GM23338 (cell line): ENCODE measurements around the gene OLFM1. TPM values are rescaled to one million over a fixed set of nuclear protein-coding genes. Genes with fewer than 3 reads are reported as not detected.

ENCODE experiments used
- ATAC-seq: fragments of 200-7000 bp; cut with Tn5 transposase; 3 replicates; pipeline ENCODE4 v1.9.1; 2020
- DNase-seq: peaks from one replicate; pipeline ENCODE4 v3.0.0-alpha.2; 2015; ENCODE audit warnings: low spot score
- H2AFZ ChIP-seq: fragments of 200-600 bp; sonication (generic); 2 replicates; pipeline ENCODE4 v1.8.0; 2016; ENCODE audit warnings: antibody characterized with exemption, mild to moderate bottlenecking, moderate library complexity
- H3F3A ChIP-seq: fragments of 200-600 bp; sonication (generic); replicated peaks from 2 replicates; pipeline ENCODE4 v1.8.0; 2017; ENCODE audit warnings: antibody characterized with exemption, mixed run types, low read depth
- H3K27ac ChIP-seq: fragments of 200-600 bp; sonication (generic); 2 replicates; pipeline ENCODE4 v1.6.1; 2016; ENCODE audit warnings: low read depth
- H3K27me3 ChIP-seq: fragments of 200-600 bp; sonication (generic); 2 replicates; pipeline ENCODE4 v1.8.0; 2016; ENCODE audit warnings: mild to moderate bottlenecking, mixed run types, moderate library complexity; ENCODE audit not compliant: insufficient read depth
- H3K36me3 ChIP-seq: fragments of 200-600 bp; sonication (generic); 2 replicates; pipeline ENCODE4 v1.8.0; 2016; ENCODE audit warnings: mild to moderate bottlenecking; ENCODE audit not compliant: insufficient read depth
- H3K4me1 ChIP-seq: fragments of 200-600 bp; sonication (generic); 2 replicates; pipeline ENCODE4 v1.8.0; 2016; ENCODE audit warnings: mild to moderate bottlenecking, moderate library complexity; ENCODE audit not compliant: insufficient read depth
- H3K4me2 ChIP-seq: fragments of 200-600 bp; sonication (generic); 2 replicates; pipeline ENCODE4 v1.7.1; 2017; ENCODE audit warnings: mixed run types
- H3K4me3 ChIP-seq: fragments of 200-600 bp; sonication (generic); 2 replicates; pipeline ENCODE4 v1.6.1; 2016; ENCODE audit warnings: mixed run types
- H3K79me2 ChIP-seq: fragments of 200-600 bp; sonication (generic); replicated peaks from 2 replicates; pipeline ENCODE4 v1.8.0; 2017; ENCODE audit warnings: mild to moderate bottlenecking; ENCODE audit not compliant: insufficient read depth
- H3K9me2 ChIP-seq: fragments of 200-600 bp; sonication (generic); 2 replicates; pipeline ENCODE4 v1.8.0; 2017; ENCODE audit not compliant: insufficient read depth
- H4K20me1 ChIP-seq: fragments of 200-600 bp; sonication (generic); replicated peaks from 2 replicates; pipeline ENCODE4 v1.8.0; 2017; ENCODE audit warnings: mild to moderate bottlenecking; ENCODE audit not compliant: insufficient read depth
- H3K27ac Mint-ChIP-seq: 2 replicates; pipeline ENCODE4 v1.8.0; 2020; ENCODE audit warnings: inconsistent platforms, mild to moderate bottlenecking, moderate library complexity, mixed read lengths
- H3K27me3 Mint-ChIP-seq: 3 replicates; pipeline ENCODE4 v1.8.0; 2022; ENCODE audit warnings: low read depth, mild to moderate bottlenecking, moderate library complexity, mixed read lengths, inconsistent platforms; ENCODE audit not compliant: insufficient read depth, poor library complexity
- H3K36me3 Mint-ChIP-seq: 3 replicates; pipeline ENCODE4 v1.8.0; 2021; ENCODE audit warnings: low read depth, mild to moderate bottlenecking, inconsistent platforms, moderate library complexity, mixed read lengths
- H3K4me1 Mint-ChIP-seq: 3 replicates; pipeline ENCODE4 v1.8.0; 2020; ENCODE audit warnings: mild to moderate bottlenecking, inconsistent platforms, mixed read lengths
- H3K4me3 Mint-ChIP-seq: 3 replicates; pipeline ENCODE4 v1.8.0; 2021; ENCODE audit warnings: moderate library complexity, mild to moderate bottlenecking, inconsistent platforms, mixed read lengths
- H3K9me3 Mint-ChIP-seq: 3 replicates; pipeline ENCODE4 v1.8.0; 2020; ENCODE audit warnings: moderate library complexity, mild to moderate bottlenecking, inconsistent platforms, mixed read lengths
- CREB1 ChIP-seq: fragments of 250-450 bp; sonication (Bioruptor Pico); IDR thresholded peaks from 2 replicates; pipeline ENCODE4 v1.5.0; 2020; ENCODE audit warnings: low read depth, mild to moderate bottlenecking, moderate library complexity
- EZH2 ChIP-seq: fragments of 200-600 bp; sonication (generic); IDR thresholded peaks from one replicate; pipeline ENCODE4 v1.8.0; 2017; ENCODE audit warnings: antibody characterized with exemption, mild to moderate bottlenecking, low read depth; ENCODE audit not compliant: unreplicated experiment
- EZH2phosphoT487 ChIP-seq: fragments of 200-600 bp; sonication (generic); IDR thresholded peaks from one replicate; pipeline ENCODE4 v1.8.1; 2018; ENCODE audit warnings: antibody characterized with exemption; ENCODE audit not compliant: unreplicated experiment
- JUNB ChIP-seq: IDR thresholded peaks from one replicate; pipeline ENCODE4 v1.6.1; 2016; ENCODE audit warnings: antibody characterized with exemption; ENCODE audit not compliant: unreplicated experiment
- NANOG ChIP-seq: IDR thresholded peaks from 2 replicates; pipeline ENCODE4 v1.6.1; 2016; ENCODE audit warnings: antibody characterized with exemption, borderline replicate concordance
- POLR2AphosphoS5 ChIP-seq: IDR thresholded peaks from 2 replicates; pipeline ENCODE4 v1.6.1; 2016; ENCODE audit warnings: antibody characterized with exemption, low read depth
- STAT1 ChIP-seq: IDR thresholded peaks from one replicate; pipeline ENCODE4 v1.6.1; 2016; ENCODE audit warnings: antibody characterized with exemption; ENCODE audit not compliant: unreplicated experiment
- ZNF114 ChIP-seq: fragments of 250-450 bp; sonication (Bioruptor Pico); IDR thresholded peaks from 2 replicates; pipeline ENCODE4 v1.5.0; 2020; ENCODE audit warnings: mild to moderate bottlenecking, moderate library complexity
- ZNF331 ChIP-seq: fragments of 250-450 bp; sonication (Bioruptor Pico); IDR thresholded peaks from 2 replicates; pipeline ENCODE4 v1.5.0; 2020; ENCODE audit warnings: low read depth, mild to moderate bottlenecking, moderate library complexity
- polyA plus RNA-seq: library from polyadenylated mRNA; unstranded; fragments of >200 nt; fragmentation: Nextera tagmentation; extraction: Ambion mirVana; gene quantifications from 2 replicates; pipeline ENCODE4 v1.2.1, GENCODE V29; 2016
- total RNA-seq: library from RNA; depleted of rRNA; stranded (reverse); fragments of >200 nt; shearing (Covaris generic); gene quantifications from 2 replicates; pipeline ENCODE4 v1.2.3, GENCODE V29; 2014
- TF ChIP-seq, protein P1 (sequence below), 2 experiments: fragments of 200-600 bp in 1 of 2; sonication (generic) in 1 of 2; conservative IDR thresholded peaks; 2 replicates each; pipeline versions ENCODE4 v1.5.1 to v1.6.1; 2016 to 2017; ENCODE audit warnings: antibody characterized with exemption in 2 of 2, low read depth in 2 of 2, mild to moderate bottlenecking in 2 of 2, moderate library complexity in 1 of 2
- TF ChIP-seq, protein P2 (sequence below): IDR thresholded peaks from 2 replicates; pipeline ENCODE4 v1.6.1; 2016; ENCODE audit warnings: antibody characterized with exemption
- TF ChIP-seq, protein P3 (sequence below): fragments of 250-450 bp; sonication (Bioruptor Pico); IDR thresholded peaks from 2 replicates; pipeline ENCODE4 v1.5.0; 2020; ENCODE audit warnings: mild to moderate bottlenecking, moderate library complexity
- TF ChIP-seq, protein P4 (sequence below): IDR thresholded peaks from one replicate; pipeline ENCODE4 v1.6.1; 2018; ENCODE audit warnings: antibody characterized with exemption; ENCODE audit not compliant: unreplicated experiment

OLFM1 gene
- total and polyA plus RNA-seq, 2 experiments from 2014 or later: 20.6 to 40.1 TPM

DNA sequence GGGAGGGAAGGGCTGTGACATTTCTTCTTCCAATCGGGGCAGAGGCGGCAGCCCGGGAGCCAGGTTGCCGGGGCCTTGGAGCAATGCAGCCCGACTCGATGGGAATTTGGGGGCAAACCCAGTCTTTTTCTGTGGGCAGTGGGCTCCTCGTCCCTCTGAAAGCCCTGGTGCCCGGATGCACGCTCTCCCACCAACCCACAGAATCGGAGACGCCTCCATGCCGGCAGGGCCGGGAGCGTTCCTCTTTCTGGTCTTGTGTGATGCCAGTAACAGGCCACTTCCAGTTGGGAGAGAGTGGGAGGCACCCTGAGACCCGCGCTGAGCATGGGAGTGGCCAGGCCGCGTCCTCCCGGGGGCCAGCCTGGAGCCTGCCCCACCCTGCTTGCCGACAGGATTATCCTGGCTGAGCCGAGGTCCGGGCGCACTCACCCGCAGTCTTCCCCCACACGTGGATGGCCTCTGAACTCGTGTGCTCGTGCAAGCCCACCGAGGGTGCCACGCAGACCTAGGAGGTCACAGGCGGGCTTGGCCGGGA lies 17.8 kb downstream of the OLFM1 start:
- H3K4me2 ChIP-seq: no peak overlapping the region
- H3K4me1 ChIP-seq: peaks cover 9% of the 10 kb centered on the region; the same call in 1 of the 2 replicates
- TF ChIP-seq CREB1 (CRISPR knock-in tag) (no peak), EZH2phosphoT487 (no peak), NANOG (no peak), STAT1 (no peak), EZH2 (no peak), JUNB (no peak), POLR2AphosphoS5 (no peak), ZNF114 (no peak), ZNF331 (CRISPR knock-in tag) (no peak)
- TF ChIP-seq, protein P1, sequence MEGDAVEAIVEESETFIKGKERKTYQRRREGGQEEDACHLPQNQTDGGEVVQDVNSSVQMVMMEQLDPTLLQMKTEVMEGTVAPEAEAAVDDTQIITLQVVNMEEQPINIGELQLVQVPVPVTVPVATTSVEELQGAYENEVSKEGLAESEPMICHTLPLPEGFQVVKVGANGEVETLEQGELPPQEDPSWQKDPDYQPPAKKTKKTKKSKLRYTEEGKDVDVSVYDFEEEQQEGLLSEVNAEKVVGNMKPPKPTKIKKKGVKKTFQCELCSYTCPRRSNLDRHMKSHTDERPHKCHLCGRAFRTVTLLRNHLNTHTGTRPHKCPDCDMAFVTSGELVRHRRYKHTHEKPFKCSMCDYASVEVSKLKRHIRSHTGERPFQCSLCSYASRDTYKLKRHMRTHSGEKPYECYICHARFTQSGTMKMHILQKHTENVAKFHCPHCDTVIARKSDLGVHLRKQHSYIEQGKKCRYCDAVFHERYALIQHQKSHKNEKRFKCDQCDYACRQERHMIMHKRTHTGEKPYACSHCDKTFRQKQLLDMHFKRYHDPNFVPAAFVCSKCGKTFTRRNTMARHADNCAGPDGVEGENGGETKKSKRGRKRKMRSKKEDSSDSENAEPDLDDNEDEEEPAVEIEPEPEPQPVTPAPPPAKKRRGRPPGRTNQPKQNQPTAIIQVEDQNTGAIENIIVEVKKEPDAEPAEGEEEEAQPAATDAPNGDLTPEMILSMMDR (conservative IDR thresholded peaks at IDR 0.05; ENCODE audit: low read depth in 2 of 2): no peak
- TF ChIP-seq, protein P2, sequence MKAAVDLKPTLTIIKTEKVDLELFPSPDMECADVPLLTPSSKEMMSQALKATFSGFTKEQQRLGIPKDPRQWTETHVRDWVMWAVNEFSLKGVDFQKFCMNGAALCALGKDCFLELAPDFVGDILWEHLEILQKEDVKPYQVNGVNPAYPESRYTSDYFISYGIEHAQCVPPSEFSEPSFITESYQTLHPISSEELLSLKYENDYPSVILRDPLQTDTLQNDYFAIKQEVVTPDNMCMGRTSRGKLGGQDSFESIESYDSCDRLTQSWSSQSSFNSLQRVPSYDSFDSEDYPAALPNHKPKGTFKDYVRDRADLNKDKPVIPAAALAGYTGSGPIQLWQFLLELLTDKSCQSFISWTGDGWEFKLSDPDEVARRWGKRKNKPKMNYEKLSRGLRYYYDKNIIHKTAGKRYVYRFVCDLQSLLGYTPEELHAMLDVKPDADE: no peak
- TF ChIP-seq, protein P3, sequence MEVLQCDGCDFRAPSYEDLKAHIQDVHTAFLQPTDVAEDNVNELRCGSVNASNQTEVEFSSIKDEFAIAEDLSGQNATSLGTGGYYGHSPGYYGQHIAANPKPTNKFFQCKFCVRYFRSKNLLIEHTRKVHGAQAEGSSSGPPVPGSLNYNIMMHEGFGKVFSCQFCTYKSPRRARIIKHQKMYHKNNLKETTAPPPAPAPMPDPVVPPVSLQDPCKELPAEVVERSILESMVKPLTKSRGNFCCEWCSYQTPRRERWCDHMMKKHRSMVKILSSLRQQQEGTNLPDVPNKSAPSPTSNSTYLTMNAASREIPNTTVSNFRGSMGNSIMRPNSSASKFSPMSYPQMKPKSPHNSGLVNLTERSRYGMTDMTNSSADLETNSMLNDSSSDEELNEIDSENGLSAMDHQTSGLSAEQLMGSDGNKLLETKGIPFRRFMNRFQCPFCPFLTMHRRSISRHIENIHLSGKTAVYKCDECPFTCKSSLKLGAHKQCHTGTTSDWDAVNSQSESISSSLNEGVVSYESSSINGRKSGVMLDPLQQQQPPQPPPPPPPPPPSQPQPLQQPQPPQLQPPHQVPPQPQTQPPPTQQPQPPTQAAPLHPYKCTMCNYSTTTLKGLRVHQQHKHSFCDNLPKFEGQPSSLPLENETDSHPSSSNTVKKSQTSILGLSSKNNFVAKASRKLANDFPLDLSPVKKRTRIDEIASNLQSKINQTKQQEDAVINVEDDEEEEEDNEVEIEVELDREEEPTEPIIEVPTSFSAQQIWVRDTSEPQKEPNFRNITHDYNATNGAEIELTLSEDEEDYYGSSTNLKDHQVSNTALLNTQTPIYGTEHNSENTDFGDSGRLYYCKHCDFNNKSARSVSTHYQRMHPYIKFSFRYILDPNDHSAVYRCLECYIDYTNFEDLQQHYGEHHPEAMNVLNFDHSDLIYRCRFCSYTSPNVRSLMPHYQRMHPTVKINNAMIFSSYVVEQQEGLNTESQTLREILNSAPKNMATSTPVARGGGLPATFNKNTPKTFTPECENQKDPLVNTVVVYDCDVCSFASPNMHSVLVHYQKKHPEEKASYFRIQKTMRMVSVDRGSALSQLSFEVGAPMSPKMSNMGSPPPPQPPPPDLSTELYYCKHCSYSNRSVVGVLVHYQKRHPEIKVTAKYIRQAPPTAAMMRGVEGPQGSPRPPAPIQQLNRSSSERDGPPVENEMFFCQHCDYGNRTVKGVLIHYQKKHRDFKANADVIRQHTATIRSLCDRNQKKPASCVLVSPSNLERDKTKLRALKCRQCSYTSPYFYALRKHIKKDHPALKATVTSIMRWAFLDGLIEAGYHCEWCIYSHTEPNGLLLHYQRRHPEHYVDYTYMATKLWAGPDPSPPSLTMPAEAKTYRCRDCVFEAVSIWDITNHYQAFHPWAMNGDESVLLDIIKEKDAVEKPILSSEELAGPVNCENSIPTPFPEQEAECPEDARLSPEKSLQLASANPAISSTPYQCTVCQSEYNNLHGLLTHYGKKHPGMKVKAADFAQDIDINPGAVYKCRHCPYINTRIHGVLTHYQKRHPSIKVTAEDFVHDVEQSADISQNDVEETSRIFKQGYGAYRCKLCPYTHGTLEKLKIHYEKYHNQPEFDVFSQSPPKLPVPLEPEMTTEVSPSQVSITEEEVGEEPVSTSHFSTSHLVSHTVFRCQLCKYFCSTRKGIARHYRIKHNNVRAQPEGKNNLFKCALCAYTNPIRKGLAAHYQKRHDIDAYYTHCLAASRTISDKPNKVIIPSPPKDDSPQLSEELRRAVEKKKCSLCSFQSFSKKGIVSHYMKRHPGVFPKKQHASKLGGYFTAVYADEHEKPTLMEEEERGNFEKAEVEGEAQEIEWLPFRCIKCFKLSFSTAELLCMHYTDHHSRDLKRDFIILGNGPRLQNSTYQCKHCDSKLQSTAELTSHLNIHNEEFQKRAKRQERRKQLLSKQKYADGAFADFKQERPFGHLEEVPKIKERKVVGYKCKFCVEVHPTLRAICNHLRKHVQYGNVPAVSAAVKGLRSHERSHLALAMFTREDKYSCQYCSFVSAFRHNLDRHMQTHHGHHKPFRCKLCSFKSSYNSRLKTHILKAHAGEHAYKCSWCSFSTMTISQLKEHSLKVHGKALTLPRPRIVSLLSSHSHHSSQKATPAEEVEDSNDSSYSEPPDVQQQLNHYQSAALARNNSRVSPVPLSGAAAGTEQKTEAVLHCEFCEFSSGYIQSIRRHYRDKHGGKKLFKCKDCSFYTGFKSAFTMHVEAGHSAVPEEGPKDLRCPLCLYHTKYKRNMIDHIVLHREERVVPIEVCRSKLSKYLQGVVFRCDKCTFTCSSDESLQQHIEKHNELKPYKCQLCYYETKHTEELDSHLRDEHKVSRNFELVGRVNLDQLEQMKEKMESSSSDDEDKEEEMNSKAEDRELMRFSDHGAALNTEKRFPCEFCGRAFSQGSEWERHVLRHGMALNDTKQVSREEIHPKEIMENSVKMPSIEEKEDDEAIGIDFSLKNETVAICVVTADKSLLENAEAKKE (CRISPR knock-in tag): no peak
- TF ChIP-seq, protein P4, sequence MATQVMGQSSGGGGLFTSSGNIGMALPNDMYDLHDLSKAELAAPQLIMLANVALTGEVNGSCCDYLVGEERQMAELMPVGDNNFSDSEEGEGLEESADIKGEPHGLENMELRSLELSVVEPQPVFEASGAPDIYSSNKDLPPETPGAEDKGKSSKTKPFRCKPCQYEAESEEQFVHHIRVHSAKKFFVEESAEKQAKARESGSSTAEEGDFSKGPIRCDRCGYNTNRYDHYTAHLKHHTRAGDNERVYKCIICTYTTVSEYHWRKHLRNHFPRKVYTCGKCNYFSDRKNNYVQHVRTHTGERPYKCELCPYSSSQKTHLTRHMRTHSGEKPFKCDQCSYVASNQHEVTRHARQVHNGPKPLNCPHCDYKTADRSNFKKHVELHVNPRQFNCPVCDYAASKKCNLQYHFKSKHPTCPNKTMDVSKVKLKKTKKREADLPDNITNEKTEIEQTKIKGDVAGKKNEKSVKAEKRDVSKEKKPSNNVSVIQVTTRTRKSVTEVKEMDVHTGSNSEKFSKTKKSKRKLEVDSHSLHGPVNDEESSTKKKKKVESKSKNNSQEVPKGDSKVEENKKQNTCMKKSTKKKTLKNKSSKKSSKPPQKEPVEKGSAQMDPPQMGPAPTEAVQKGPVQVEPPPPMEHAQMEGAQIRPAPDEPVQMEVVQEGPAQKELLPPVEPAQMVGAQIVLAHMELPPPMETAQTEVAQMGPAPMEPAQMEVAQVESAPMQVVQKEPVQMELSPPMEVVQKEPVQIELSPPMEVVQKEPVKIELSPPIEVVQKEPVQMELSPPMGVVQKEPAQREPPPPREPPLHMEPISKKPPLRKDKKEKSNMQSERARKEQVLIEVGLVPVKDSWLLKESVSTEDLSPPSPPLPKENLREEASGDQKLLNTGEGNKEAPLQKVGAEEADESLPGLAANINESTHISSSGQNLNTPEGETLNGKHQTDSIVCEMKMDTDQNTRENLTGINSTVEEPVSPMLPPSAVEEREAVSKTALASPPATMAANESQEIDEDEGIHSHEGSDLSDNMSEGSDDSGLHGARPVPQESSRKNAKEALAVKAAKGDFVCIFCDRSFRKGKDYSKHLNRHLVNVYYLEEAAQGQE: no peak
- no peak overlapping the region for H3K4me3 ChIP-seq
- no peaks in the 10 kb centered on the region for H3K9me2 ChIP-seq
- H3F3A ChIP-seq: no peaks in the 10 kb centered on the region
- DNase-seq (no peak), ATAC-seq (no peak)
- no peak overlapping the region for H3K27ac ChIP-seq
- Mint-ChIP-seq H3K4me1 (peaks cover 25% of the 10 kb centered on the region), H3K27ac (no peak overlapping the region), H3K36me3 (peaks cover 4% of the 10 kb centered on the region; the same call in 1 of the 3 replicates), H3K9me3 (no peaks in the 10 kb centered on the region; the same call in 2 of the 3 replicates), H3K4me3 (no peak overlapping the region), H3K27me3 (peaks cover 10% of the 10 kb centered on the region)
- no peaks in the 10 kb centered on the region for H3K27me3 ChIP-seq
- H4K20me1 ChIP-seq: no peaks in the 10 kb centered on the region
- no peaks in the 10 kb centered on the region for H3K79me2 ChIP-seq
- H2AFZ ChIP-seq: no peak overlapping the region
- no peaks in the 10 kb centered on the region for H3K36me3 ChIP-seq
